ENCODE measurements around the gene WFIKKN1. TPM values are rescaled to one million over a fixed set of nuclear protein-coding genes. Genes with fewer than 3 reads are reported as not detected.
A peak's percentile ranks its signal among the peaks of the same experiment; 100 is the strongest.

WFIKKN1 gene
- total and polyA plus RNA-seq, 11 donors = 0.15 to 1.1 (median 0.29) TPM

DNA sequence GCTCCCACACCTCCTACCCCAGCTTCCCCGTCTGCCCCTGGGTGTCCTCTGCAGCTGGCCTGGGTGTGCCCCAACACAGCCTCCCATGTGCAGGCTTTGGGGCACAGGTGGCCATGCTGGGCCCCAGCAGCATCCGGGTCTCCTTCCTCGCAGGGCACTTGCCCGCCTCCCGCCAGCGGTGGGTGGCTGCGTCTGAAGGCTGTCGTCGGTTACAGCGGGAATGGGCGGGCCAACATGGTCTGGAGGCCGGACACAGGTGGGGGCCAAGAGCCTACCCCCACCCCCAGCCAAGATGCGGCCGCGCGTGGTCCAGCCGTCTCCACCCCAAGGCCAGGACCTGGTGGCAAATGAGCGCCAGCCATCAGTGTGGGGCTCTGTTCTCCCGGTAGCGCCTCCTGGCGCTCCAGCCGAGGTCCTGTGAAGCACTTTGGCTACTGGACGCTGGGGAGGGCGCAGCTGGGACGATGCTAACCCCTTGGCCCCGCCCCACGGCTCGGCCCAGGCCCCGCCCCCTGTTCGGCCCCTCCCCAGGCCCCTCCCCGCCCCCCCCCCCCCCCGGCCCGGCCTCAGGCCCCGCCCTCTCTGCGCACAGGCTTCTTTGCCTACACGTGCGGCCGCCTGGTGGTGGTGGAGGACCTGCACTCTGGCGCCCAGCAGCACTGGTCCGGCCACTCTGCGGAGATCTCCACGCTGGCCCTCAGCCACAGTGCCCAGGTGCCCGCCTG is 29.8 kb downstream of the WFIKKN1 start:
- 11 to 18% (median 14%) methylated on average over 18 to 41 of the region's 43 CpGs for WGBS, 4 donors
- peak; percentile 87 to 93 (median 92) for DNase-seq
- peak; percentile 81 to 90 (median 82) for ATAC-seq
- H3K4me3 ChIP-seq = peak overlapping the region in 9 of 12 donors; percentile 11 to 42 (median 32)
- intact Hi-C loops (cut with DNase I) = loop anchor here in 5 of 10 donors (2.0 to 10.0 kb wide), 6 partner anchors 78 to 266 kb away; partner anchors contain the start of genes NME4 (in 2 of the 5) and RAB11FIP3 (in 1 of the 5)
- no peaks in the 10 kb centered on the region for H3K27me3 ChIP-seq
- H3K4me1 ChIP-seq = peaks cover 0 to 16% (median 11%) of the 10 kb centered on the region in 12 donors
- H3K9me3 ChIP-seq = no peaks in the 10 kb centered on the region
- peak overlapping the region in 11 of 12 donors; percentile 3 to 80 (median 55) for H3K27ac ChIP-seq
- H3K36me3 ChIP-seq = peaks cover 0 to 21% (median 0%) of the 10 kb centered on the region in 9 donors
- TF ChIP-seq CTCF (IDR thresholded peaks at IDR 0.05) (peak; percentile 36 to 78 (median 57)), POLR2A (IDR thresholded peaks at IDR 0.05) (peak in 1 of 2 donors; percentile 49)

- Histone ChIP-seq H3K9me3 (no peaks in the 10 kb centered on the region), H3K4me1 (peaks cover 0 to 16% (median 11%) of the 10 kb centered on the region in 12 donors), H3K27me3 (no peaks in the 10 kb centered on the region), H3K27ac (peak overlapping the region in 9 of 12 donors; percentile 27 to 78 (median 52)), H3K4me3 (peak overlapping the region in 5 of 12 donors; percentile 10 to 38 (median 24)), H3K36me3 (peaks cover 0 to 15% (median 0%) of the 10 kb centered on the region in 9 donors)
- TF ChIP-seq POLR2A (IDR thresholded peaks at IDR 0.05) (no peak), CTCF (IDR thresholded peaks at IDR 0.05) (no peak)
- 56 to 74% (median 60%) methylated on average over 16 to 35 of the region's 35 CpGs for WGBS, 4 donors
- DNase-seq (no peak), ATAC-seq (peak in 3 of 4 donors; percentile 2)
- intact Hi-C loops (cut with DNase I) = loop anchor here in 5 of 10 donors (2.0 to 10.0 kb wide), 6 partner anchors 79 to 267 kb away; partner anchors contain the start of genes NME4 (in 2 of the 5) and RAB11FIP3 (in 1 of the 5)
Observed at GRCh38 chr16:661184-661821, 30.5 kb downstream of the WFIKKN1 start.

DNA sequence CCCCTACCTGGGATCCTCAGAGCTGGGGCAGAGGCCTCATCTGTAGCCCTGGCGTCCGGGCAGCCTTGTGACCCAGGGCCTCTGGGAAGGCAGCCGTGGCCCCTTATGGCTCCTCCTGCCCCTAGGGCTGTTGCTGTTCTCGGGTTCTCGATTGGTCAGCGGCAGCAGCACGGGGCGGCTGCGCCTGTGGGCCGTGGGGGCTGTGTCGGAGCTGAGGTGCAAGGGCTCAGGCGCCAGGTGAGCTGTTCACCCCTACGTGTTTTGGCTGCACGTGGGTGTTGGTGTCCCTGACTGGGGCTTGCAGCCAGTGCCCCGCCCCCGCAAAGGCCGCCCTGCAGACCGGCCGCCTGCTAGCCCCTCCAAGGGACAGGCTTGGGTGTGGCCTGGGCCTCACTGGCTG is 31.3 kb downstream of the WFIKKN1 start:
- no peak for TF ChIP-seq CTCF (IDR thresholded peaks at IDR 0.05)
- TF ChIP-seq POLR2A (IDR thresholded peaks at IDR 0.05) = no peak
- H3K4me3 ChIP-seq = no peak overlapping the region
- ATAC-seq = no peak

More for the DNA sequence above, 31.3 kb downstream of the WFIKKN1 start:
- no peaks in the 10 kb centered on the region for H3K27me3 ChIP-seq
- H3K4me1 ChIP-seq = peaks cover 0 to 19% (median 11%) of the 10 kb centered on the region in 12 donors
- WGBS, 4 donors = 88 to 96% (median 94%) methylated on average over 3 to 19 of the region's 19 CpGs
- intact Hi-C loops (cut with DNase I) = loop anchor here in 4 of 10 donors (5.0 to 10.0 kb wide), 4 partner anchors 80 to 267 kb away; partner anchors contain the start of genes NME4 (in 2 of the 4) and RAB11FIP3 (in 1 of the 4)
- no peak for DNase-seq
- H3K27ac ChIP-seq = no peak overlapping the region
- H3K36me3 ChIP-seq = peaks cover 0 to 7% (median 0%) of the 10 kb centered on the region in 9 donors
- H3K9me3 ChIP-seq = no peaks in the 10 kb centered on the region
